ENCODE measurements around the gene XAF1.
"Not testable (repeated sequence)": the region's sequence is repeated elsewhere in the genome, so short reads cannot be mapped to it uniquely, and the experiment has no call there.

The XAF1 gene

GRCh38 chr17:6796017-6796886 lies 40.4 kb downstream of the XAF1 start:
- H3K4me3 Mint-ChIP-seq = no peak overlapping the region
- ATAC-seq (replicated peaks; ENCODE audit: extremely low read depth, poor library complexity, severe bottlenecking) = no peak
- no peak for DNase-seq (ENCODE audit: low spot score in 2 of 2)
- no peaks in the 10 kb centered on the region for H3K36me3 Mint-ChIP-seq (ENCODE audit: insufficient read depth)
- no peaks in the 10 kb centered on the region for H3K9me3 Mint-ChIP-seq
- peaks cover 49% of the 10 kb centered on the region for H3K27me3 Mint-ChIP-seq
- no peak overlapping the region for H3K27ac Mint-ChIP-seq (ENCODE audit: low read depth)
- H3K4me1 Mint-ChIP-seq = no peaks in the 10 kb centered on the region

GRCh38 chr17:6796887-6797490 lies 41.1 kb downstream of the XAF1 start:
- Mint-ChIP-seq H3K36me3 (ENCODE audit: insufficient read depth) (no peaks in the 10 kb centered on the region), H3K27me3 (peaks cover 42% of the 10 kb centered on the region), H3K4me3 (no peak overlapping the region), H3K27ac (ENCODE audit: low read depth) (no peak overlapping the region), H3K4me1 (no peaks in the 10 kb centered on the region), H3K9me3 (no peaks in the 10 kb centered on the region)
- ATAC-seq (replicated peaks; ENCODE audit: extremely low read depth, poor library complexity, severe bottlenecking) (no peak), DNase-seq (ENCODE audit: low spot score in 2 of 2) (no peak)

DNA sequence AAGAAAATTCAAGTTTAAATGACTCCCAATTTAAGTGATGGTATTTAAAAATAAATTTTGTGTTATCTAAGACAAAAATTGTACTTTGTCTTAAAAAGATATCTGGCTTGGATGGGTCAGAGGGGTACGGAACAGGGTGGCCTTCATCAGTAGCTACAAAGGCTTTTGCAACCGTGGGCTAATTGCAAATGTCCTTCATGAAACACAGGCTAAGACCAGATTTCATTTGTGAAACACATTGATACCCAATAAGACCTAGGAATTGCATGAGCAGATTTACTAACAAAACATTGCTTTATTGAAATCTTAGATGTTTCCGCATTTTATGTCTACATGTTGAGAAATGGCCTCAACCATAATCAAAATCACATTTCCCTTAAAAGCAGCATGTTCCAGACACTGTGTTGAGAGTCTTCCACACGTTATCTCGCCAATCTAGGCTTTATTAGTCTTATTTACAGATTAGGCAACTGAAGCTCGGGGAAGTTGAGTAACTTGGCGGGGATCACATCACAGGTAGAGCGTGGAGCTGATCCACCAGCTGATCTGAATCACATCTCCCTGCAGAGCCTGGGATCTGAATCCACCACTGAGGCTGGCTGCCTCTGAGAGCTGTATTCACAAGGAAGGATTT lies 42.0 kb downstream of the XAF1 start:
- DNase-seq (ENCODE audit: low spot score in 2 of 2) (no peak), ATAC-seq (replicated peaks; ENCODE audit: extremely low read depth, poor library complexity, severe bottlenecking) (no peak)
- no peaks in the 10 kb centered on the region for H3K9me3 Mint-ChIP-seq
- no peak overlapping the region for H3K4me3 Mint-ChIP-seq
- no peak overlapping the region for H3K27ac Mint-ChIP-seq (ENCODE audit: low read depth)
- H3K27me3 Mint-ChIP-seq = peaks cover 33% of the 10 kb centered on the region
- no peaks in the 10 kb centered on the region for H3K4me1 Mint-ChIP-seq
- no peaks in the 10 kb centered on the region for H3K36me3 Mint-ChIP-seq (ENCODE audit: insufficient read depth)

- Mint-ChIP-seq H3K9me3 (no peaks in the 10 kb centered on the region), H3K27me3 (peaks cover 28% of the 10 kb centered on the region), H3K4me1 (no peaks in the 10 kb centered on the region), H3K27ac (ENCODE audit: low read depth) (no peak overlapping the region), H3K36me3 (ENCODE audit: insufficient read depth) (no peaks in the 10 kb centered on the region), H3K4me3 (no peak overlapping the region)
- no peak for DNase-seq (ENCODE audit: low spot score in 2 of 2)
- ATAC-seq (replicated peaks; ENCODE audit: extremely low read depth, poor library complexity, severe bottlenecking) = no peak
Measured at GRCh38 chr17:6799738-6800137, 43.9 kb downstream of the XAF1 start.

DNA sequence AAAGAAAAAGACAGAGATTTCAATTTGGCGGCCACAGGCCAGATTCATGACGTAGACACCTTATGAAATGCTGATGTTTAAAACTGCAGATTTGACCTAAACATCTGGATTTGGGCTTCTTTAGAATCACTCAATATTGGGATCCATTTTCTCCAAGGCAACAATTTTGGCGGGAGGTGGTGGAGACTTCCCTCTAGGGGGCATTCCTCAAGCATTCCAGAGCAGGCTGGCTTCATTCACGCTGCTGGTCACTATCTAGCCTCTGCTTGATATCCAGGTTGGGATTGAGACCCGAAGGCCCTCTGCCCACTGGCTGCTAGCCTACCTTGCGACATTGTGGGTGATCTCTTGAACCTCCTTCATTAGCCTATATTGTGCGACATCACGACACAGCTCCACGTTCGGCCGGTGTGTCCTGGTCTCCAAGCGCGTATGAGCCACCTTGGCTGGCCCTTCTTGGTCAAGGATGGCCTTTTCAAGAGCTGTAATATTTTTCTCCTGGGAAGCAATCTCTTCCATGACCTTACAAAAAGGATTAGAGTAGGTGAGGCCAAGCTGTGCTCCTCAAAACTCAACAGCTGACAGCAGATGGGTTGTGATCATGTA lies 44.7 kb downstream of the XAF1 start:
- no peak for DNase-seq (ENCODE audit: low spot score in 2 of 2)
- Mint-ChIP-seq H3K9me3 (no peaks in the 10 kb centered on the region), H3K4me3 (no peak overlapping the region), H3K4me1 (no peaks in the 10 kb centered on the region), H3K36me3 (ENCODE audit: insufficient read depth) (no peaks in the 10 kb centered on the region), H3K27ac (ENCODE audit: low read depth) (no peak overlapping the region), H3K27me3 (peaks cover 36% of the 10 kb centered on the region)
- no peak for ATAC-seq (replicated peaks; ENCODE audit: extremely low read depth, poor library complexity, severe bottlenecking)

DNA sequence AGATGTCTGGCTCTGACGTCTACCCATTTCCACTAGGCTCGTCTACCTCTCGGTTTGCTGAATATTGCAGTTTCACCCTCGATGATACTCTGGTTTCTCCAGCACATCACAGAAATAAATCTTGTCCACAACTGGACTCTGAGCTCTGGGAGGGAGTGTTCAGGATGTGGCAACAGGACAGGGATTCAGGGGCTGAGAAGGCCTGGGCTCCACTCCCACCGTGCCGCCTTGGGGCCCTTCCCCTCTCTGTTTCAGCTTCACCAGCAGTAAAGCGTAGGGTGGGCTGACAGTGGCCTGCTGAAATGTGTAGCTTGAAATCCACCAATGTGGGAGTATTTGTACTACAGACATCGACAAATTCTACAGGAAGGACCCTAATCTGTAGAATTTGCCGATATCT lies 55.7 kb downstream of the XAF1 start:
- no peak for ATAC-seq (replicated peaks; ENCODE audit: extremely low read depth, poor library complexity, severe bottlenecking)
- no peaks in the 10 kb centered on the region for H3K4me1 Mint-ChIP-seq
- no peaks in the 10 kb centered on the region for H3K36me3 Mint-ChIP-seq (ENCODE audit: insufficient read depth)
- H3K27me3 Mint-ChIP-seq = peaks cover 74% of the 10 kb centered on the region
- no peaks in the 10 kb centered on the region for H3K9me3 Mint-ChIP-seq
- no peak for DNase-seq (ENCODE audit: low spot score in 2 of 2)
- no peak overlapping the region for H3K27ac Mint-ChIP-seq (ENCODE audit: low read depth)
- H3K4me3 Mint-ChIP-seq = no peak overlapping the region

GRCh38 chr17:6812295-6812694 lies 56.4 kb downstream of the XAF1 start:
- Mint-ChIP-seq H3K4me3 (no peak overlapping the region), H3K27me3 (peaks cover 70% of the 10 kb centered on the region), H3K9me3 (no peaks in the 10 kb centered on the region), H3K36me3 (ENCODE audit: insufficient read depth) (no peaks in the 10 kb centered on the region), H3K4me1 (no peaks in the 10 kb centered on the region), H3K27ac (ENCODE audit: low read depth) (no peak overlapping the region)
- ATAC-seq (replicated peaks; ENCODE audit: extremely low read depth, poor library complexity, severe bottlenecking) (no peak), DNase-seq (ENCODE audit: low spot score in 2 of 2) (no peak)

GRCh38 chr17:6815775-6816174 lies 59.9 kb downstream of the XAF1 start:
- Mint-ChIP-seq H3K27ac (ENCODE audit: low read depth) (no peak overlapping the region), H3K4me1 (no peaks in the 10 kb centered on the region), H3K9me3 (no peaks in the 10 kb centered on the region), H3K36me3 (ENCODE audit: insufficient read depth) (no peaks in the 10 kb centered on the region), H3K4me3 (no peak overlapping the region), H3K27me3 (peaks cover 76% of the 10 kb centered on the region)
- ATAC-seq (replicated peaks; ENCODE audit: extremely low read depth, poor library complexity, severe bottlenecking) = no peak
- DNase-seq (ENCODE audit: low spot score in 2 of 2) = no peak

DNA sequence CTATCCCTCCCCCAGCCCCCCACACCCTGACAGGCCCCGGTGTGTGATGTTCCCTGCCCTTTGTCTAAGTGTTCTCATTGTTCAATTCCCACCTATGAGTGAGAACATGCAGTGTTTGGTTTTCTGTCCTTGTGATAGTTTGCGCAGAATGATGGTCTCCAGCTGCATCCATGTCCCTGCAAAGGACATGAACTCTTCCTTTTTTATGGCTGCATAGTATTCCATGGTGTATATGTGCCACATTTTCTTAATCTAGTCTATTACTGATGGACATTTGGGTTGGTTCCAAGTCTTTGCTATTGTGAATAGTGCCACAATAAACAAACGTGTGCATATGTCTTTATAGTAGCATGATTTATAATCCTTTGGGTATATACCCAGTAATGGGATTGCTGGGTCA lies 60.5 kb downstream of the XAF1 start:
- not testable (repeated sequence) for H3K4me3 Mint-ChIP-seq; H3K4me1 Mint-ChIP-seq; H3K36me3 Mint-ChIP-seq (ENCODE audit: insufficient read depth); ATAC-seq (replicated peaks; ENCODE audit: extremely low read depth, poor library complexity, severe bottlenecking); DNase-seq (ENCODE audit: low spot score in 2 of 2); H3K9me3 Mint-ChIP-seq; H3K27ac Mint-ChIP-seq (ENCODE audit: low read depth)
- peaks cover 76% of the 10 kb centered on the region for H3K27me3 Mint-ChIP-seq

- ATAC-seq (replicated peaks; ENCODE audit: extremely low read depth, poor library complexity, severe bottlenecking) = no peak
- H3K9me3 Mint-ChIP-seq = no peaks in the 10 kb centered on the region
- no peak overlapping the region for H3K4me3 Mint-ChIP-seq
- no peak overlapping the region for H3K27ac Mint-ChIP-seq (ENCODE audit: low read depth)
- no peaks in the 10 kb centered on the region for H3K36me3 Mint-ChIP-seq (ENCODE audit: insufficient read depth)
- H3K4me1 Mint-ChIP-seq = no peaks in the 10 kb centered on the region
- DNase-seq (ENCODE audit: low spot score in 2 of 2) = no peak
- H3K27me3 Mint-ChIP-seq = peaks cover 56% of the 10 kb centered on the region
Measured at GRCh38 chr17:6818938-6819337, 63.1 kb downstream of the XAF1 start.

GRCh38 chr17:6823011-6823442 lies 67.2 kb downstream of the XAF1 start:
- Mint-ChIP-seq H3K9me3 (no peaks in the 10 kb centered on the region), H3K27ac (ENCODE audit: low read depth) (no peak overlapping the region), H3K27me3 (peaks cover 54% of the 10 kb centered on the region), H3K36me3 (ENCODE audit: insufficient read depth) (no peaks in the 10 kb centered on the region), H3K4me3 (no peak overlapping the region), H3K4me1 (no peaks in the 10 kb centered on the region)
- DNase-seq (ENCODE audit: low spot score in 2 of 2) = no peak
- no peak for ATAC-seq (replicated peaks; ENCODE audit: extremely low read depth, poor library complexity, severe bottlenecking)

Measured in central memory CD8-positive, alpha-beta T cell (primary cell).